Measurements from ENCODE around the gene IGFL4. TPM values are rescaled to one million over a fixed set of nuclear protein-coding genes. Genes with fewer than 3 reads are reported as not detected.
A peak's percentile ranks its signal among the peaks of the same experiment; 100 is the strongest.

Gene IGFL4
- total and polyA plus RNA-seq, 2 of the 13 experiments (the other 11 are each of a cell fraction or from before 2014, with no cell fraction given), result 1.2 to 1.4 TPM

DNA sequence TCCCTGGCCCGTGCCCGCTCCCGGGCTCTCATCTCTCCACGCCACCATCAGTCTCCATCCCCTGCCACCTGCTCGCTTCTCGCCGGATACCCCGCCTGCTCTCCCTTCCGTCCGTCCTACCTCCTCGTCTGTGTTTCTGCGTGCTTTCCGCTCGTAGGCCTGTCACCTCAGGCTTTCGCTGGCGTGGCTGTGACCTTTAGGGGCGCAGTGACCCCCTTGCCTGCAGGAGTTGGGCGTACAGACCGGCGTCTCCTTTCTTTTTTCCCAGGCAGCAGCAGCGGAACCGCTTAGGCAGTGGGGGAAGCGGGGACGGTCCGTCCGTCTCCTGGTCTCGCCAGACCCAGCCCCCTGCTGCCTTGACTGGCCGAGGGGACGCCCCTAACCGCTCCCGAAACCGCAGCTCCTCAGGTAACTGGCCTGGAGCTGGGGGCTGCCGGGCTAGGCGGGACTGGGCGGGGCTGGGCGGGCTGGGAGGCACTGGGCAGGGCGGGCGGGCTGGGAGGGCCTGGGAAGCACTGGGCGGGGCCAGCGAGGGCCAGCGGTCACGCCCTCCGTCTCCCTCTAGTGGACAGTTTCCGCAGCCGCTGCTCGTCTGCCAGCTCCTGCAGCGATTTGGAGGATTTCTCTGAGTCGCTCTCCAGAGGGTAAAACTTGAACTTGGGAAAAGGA, 24.2 kb downstream of the IGFL4 start (continued):
- TF ChIP-seq ZNF782 (CRISPR knock-in tag; IDR thresholded peaks at IDR 0.05; ENCODE audit: borderline replicate concordance), result no peak
- TF ChIP-seq ZNF256 (CRISPR knock-in tag; conservative IDR thresholded peaks at IDR 0.05), result no peak
- no peak for TF ChIP-seq RFX1 (IDR thresholded peaks at IDR 0.05)
- TF ChIP-seq NR2F6 (IDR thresholded peaks at IDR 0.05), result no peak
- no peak for TF ChIP-seq NR2F6 (CRISPR knock-in tag; IDR thresholded peaks at IDR 0.05)
- no peak for TF ChIP-seq MYNN (CRISPR knock-in tag; IDR thresholded peaks at IDR 0.05; ENCODE audit: low read depth)
- TF ChIP-seq GLI4 (CRISPR knock-in tag; IDR thresholded peaks at IDR 0.05; ENCODE audit: borderline replicate concordance), result no peak
- TF ChIP-seq, protein P1, sequence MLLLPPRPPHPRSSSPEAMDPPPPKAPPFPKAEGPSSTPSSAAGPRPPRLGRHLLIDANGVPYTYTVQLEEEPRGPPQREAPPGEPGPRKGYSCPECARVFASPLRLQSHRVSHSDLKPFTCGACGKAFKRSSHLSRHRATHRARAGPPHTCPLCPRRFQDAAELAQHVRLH (CRISPR knock-in tag; IDR thresholded peaks at IDR 0.05; ENCODE audit: borderline replicate concordance, low read depth), result no peak
- no peak for TF ChIP-seq RNF2 (conservative IDR thresholded peaks at IDR 0.05; ENCODE audit: low read depth)
- no peak for TF ChIP-seq FOXA3 (CRISPR knock-in tag; IDR thresholded peaks at IDR 0.05)
- TF ChIP-seq, protein P2, sequence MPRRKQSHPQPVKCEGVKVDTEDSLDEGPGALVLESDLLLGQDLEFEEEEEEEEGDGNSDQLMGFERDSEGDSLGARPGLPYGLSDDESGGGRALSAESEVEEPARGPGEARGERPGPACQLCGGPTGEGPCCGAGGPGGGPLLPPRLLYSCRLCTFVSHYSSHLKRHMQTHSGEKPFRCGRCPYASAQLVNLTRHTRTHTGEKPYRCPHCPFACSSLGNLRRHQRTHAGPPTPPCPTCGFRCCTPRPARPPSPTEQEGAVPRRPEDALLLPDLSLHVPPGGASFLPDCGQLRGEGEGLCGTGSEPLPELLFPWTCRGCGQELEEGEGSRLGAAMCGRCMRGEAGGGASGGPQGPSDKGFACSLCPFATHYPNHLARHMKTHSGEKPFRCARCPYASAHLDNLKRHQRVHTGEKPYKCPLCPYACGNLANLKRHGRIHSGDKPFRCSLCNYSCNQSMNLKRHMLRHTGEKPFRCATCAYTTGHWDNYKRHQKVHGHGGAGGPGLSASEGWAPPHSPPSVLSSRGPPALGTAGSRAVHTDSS (CRISPR knock-in tag; conservative IDR thresholded peaks at IDR 0.05), result no peak
- no peak for TF ChIP-seq PHB2 (IDR thresholded peaks at IDR 0.05; ENCODE audit: partially characterized antibody)
- TF ChIP-seq SOX13 (IDR thresholded peaks at IDR 0.05), result no peak
- no peak for TF ChIP-seq SOX13 (CRISPR knock-in tag; conservative IDR thresholded peaks at IDR 0.05 in 1 of 2, IDR thresholded peaks at IDR 0.05 in 1 of 2)
- no peak for TF ChIP-seq TSC22D2 (CRISPR knock-in tag; IDR thresholded peaks at IDR 0.05; ENCODE audit: borderline replicate concordance)
- TF ChIP-seq KAT8 (CRISPR knock-in tag; IDR thresholded peaks at IDR 0.05), result no peak
- TF ChIP-seq SMAD3 (CRISPR knock-in tag; IDR thresholded peaks at IDR 0.05), result no peak
- TF ChIP-seq, protein P3, sequence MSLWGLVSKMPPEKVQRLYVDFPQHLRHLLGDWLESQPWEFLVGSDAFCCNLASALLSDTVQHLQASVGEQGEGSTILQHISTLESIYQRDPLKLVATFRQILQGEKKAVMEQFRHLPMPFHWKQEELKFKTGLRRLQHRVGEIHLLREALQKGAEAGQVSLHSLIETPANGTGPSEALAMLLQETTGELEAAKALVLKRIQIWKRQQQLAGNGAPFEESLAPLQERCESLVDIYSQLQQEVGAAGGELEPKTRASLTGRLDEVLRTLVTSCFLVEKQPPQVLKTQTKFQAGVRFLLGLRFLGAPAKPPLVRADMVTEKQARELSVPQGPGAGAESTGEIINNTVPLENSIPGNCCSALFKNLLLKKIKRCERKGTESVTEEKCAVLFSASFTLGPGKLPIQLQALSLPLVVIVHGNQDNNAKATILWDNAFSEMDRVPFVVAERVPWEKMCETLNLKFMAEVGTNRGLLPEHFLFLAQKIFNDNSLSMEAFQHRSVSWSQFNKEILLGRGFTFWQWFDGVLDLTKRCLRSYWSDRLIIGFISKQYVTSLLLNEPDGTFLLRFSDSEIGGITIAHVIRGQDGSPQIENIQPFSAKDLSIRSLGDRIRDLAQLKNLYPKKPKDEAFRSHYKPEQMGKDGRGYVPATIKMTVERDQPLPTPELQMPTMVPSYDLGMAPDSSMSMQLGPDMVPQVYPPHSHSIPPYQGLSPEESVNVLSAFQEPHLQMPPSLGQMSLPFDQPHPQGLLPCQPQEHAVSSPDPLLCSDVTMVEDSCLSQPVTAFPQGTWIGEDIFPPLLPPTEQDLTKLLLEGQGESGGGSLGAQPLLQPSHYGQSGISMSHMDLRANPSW (CRISPR knock-in tag; IDR thresholded peaks at IDR 0.05; ENCODE audit: borderline replicate concordance), result no peak
- TF ChIP-seq SMC3 (IDR thresholded peaks at IDR 0.05; ENCODE audit: low read length), result 0 out of 2 replicates have a peak, but pooled peaks have one; percentile 9
- TF ChIP-seq PRMT3 (CRISPR knock-in tag; IDR thresholded peaks at IDR 0.05; ENCODE audit: borderline replicate concordance, low read depth), result no peak
- TF ChIP-seq, protein P4, sequence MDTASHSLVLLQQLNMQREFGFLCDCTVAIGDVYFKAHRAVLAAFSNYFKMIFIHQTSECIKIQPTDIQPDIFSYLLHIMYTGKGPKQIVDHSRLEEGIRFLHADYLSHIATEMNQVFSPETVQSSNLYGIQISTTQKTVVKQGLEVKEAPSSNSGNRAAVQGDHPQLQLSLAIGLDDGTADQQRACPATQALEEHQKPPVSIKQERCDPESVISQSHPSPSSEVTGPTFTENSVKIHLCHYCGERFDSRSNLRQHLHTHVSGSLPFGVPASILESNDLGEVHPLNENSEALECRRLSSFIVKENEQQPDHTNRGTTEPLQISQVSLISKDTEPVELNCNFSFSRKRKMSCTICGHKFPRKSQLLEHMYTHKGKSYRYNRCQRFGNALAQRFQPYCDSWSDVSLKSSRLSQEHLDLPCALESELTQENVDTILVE (CRISPR knock-in tag; IDR thresholded peaks at IDR 0.05), result no peak
- TF ChIP-seq ZNF329 (CRISPR knock-in tag; IDR thresholded peaks at IDR 0.05; ENCODE audit: low read depth), result no peak
- no peak for TF ChIP-seq ZNF776 (CRISPR knock-in tag; IDR thresholded peaks at IDR 0.05)
- TF ChIP-seq ZBTB21 (CRISPR knock-in tag; IDR thresholded peaks at IDR 0.05), result no peak
- TF ChIP-seq ZNF180 (CRISPR knock-in tag; IDR thresholded peaks at IDR 0.05; ENCODE audit: borderline replicate concordance, low read depth), result no peak
- no peak for TF ChIP-seq ZKSCAN5 (CRISPR knock-in tag; IDR thresholded peaks at IDR 0.05)
- no peak for TF ChIP-seq ZFP90 (CRISPR knock-in tag; IDR thresholded peaks at IDR 0.05; ENCODE audit: borderline replicate concordance)
- no peak for TF ChIP-seq SATB2 (CRISPR knock-in tag; IDR thresholded peaks at IDR 0.05)
- TF ChIP-seq ZNF264 (CRISPR knock-in tag; IDR thresholded peaks at IDR 0.05), result no peak
